HCT116 (cell line): Measurements from ENCODE around the gene FHOD3. TPM values are rescaled to one million over a fixed set of nuclear protein-coding genes. Genes with fewer than 3 reads are reported as not detected.

ENCODE experiments used
- ATAC-seq: fragments of 200-7000 bp; cut with Tn5 transposase; 2 replicates; pipeline ENCODE4 v1.9.1; 2020; ENCODE audit warnings: mild to moderate bottlenecking, moderate library complexity
- BruUV-seq: library from RNA; stranded (reverse); fragments of 400-500 nt; replicated peaks from 2 replicates; lab custom pipeline; 2021; lab: Mats Ljungman, UMichigan
- CTCF ChIA-PET: fragments of 300-600 bp; sonication (Branson Sonifier 250); formaldehyde crosslinking; loops from one replicate; lab custom pipeline; 2021; ENCODE audit warnings: antibody characterized with exemption; lab: Charles Lee
- POLR2A ChIA-PET: fragments of 300-600, 350-600 bp; sonication (Branson Sonifier 250); formaldehyde crosslinking; loops from one replicate; lab custom pipeline; 2021; ENCODE audit warnings: antibody characterized with exemption; lab: Charles Lee
- RAD21 ChIA-PET, 2 experiments: fragments of 300-600 bp; sonication (Branson Sonifier 250); formaldehyde crosslinking; loops; one replicate each; lab custom pipeline; 2023; ENCODE audit warnings: low total read pairs in 2 of 2; ENCODE audit not compliant: uncharacterized antibody in 2 of 2, unreplicated experiment in 2 of 2, low non-redundant PET in 1 of 2; lab: Charles Lee
- DNase-seq: peaks from one replicate; pipeline ENCODE4 v3.0.0-alpha.2; 2010; ENCODE audit warnings: low read depth, low spot score
- H2AFZ ChIP-seq: fragments of 200-600 bp; shearing (Covaris generic), sonication (generic); 2 replicates; pipeline ENCODE4 v1.6.1; 2017; ENCODE audit warnings: low read depth, mixed run types, mixed read lengths, antibody characterized with exemption, low read length; ENCODE audit not compliant: poor library complexity, severe bottlenecking
- H3K27ac ChIP-seq: 2 replicates; pipeline ENCODE4 v1.5.1; 2012; ENCODE audit warnings: low read depth, low read length
- H3K27me3 ChIP-seq: fragments of 200-600 bp; sonication (generic); 2 replicates; pipeline ENCODE4 v1.6.1; 2016; ENCODE audit warnings: mixed run types, low read length, mixed read lengths; ENCODE audit not compliant: insufficient read depth
- H3K36me3 ChIP-seq, 2 experiments: fragments of 200-500 bp in 1 of 2; fragments of 200-600 bp in 1 of 2; sonication (Bioruptor generic) in 1 of 2; sonication (generic) in 1 of 2; 2 replicates each; pipeline versions ENCODE4 v1.5.1 to v1.6.1; 2014 to 2016; ENCODE audit warnings: low read length in 2 of 2, inconsistent platforms in 1 of 2, mixed read lengths in 1 of 2, mixed run types in 1 of 2; ENCODE audit not compliant: insufficient read depth in 2 of 2, control insufficient read depth in 1 of 2
- H3K4me1 ChIP-seq, 2 experiments: fragments of 200-600 bp in 1 of 2; sonication (generic) in 1 of 2; 2 replicates each; pipeline versions ENCODE4 v1.5.1 to v1.6.1; 2012 to 2017; ENCODE audit warnings: low read length in 2 of 2, inconsistent platforms in 1 of 2, mild to moderate bottlenecking in 1 of 2, mixed read lengths in 1 of 2, mixed run types in 1 of 2, moderate library complexity in 1 of 2; ENCODE audit not compliant: insufficient read depth in 2 of 2, control insufficient read depth in 1 of 2
- H3K4me2 ChIP-seq: fragments of 200-600 bp; sonication (generic); 2 replicates; pipeline ENCODE4 v1.6.1; 2017; ENCODE audit warnings: mixed run types, low read length, mixed read lengths
- H3K4me3 ChIP-seq, 2 experiments: fragments of 200-600 bp in 1 of 2; sonication (generic) in 1 of 2; replicated peaks in 1 of 2; 2 replicates each; pipeline ENCODE4 v1.5.1; 2011 to 2016; ENCODE audit warnings: low read length in 2 of 2, control low read depth in 1 of 2, low read depth in 1 of 2, mild to moderate bottlenecking in 1 of 2, mixed read lengths in 1 of 2, mixed run types in 1 of 2
- H3K79me2 ChIP-seq: fragments of 200-600 bp; sonication (generic); 2 replicates; pipeline ENCODE4 v1.6.1; 2017; ENCODE audit warnings: mild to moderate bottlenecking, mixed run types, low read length, moderate library complexity, mixed read lengths; ENCODE audit not compliant: insufficient read depth
- H3K9ac ChIP-seq: fragments of 200-600 bp; sonication (generic); 2 replicates; pipeline ENCODE4 v1.6.1; 2016; ENCODE audit warnings: low read length, mixed read lengths
- H3K9me2 ChIP-seq: fragments of 200-600 bp; sonication (generic), shearing (Covaris generic); 2 replicates; pipeline ENCODE4 v1.6.1; 2017; ENCODE audit warnings: mixed run types, mild to moderate bottlenecking, moderate library complexity; ENCODE audit not compliant: insufficient read depth
- H3K9me3 ChIP-seq, 2 experiments: fragments of 200-500 bp in 1 of 2; fragments of 200-600 bp in 1 of 2; sonication (Bioruptor generic) in 1 of 2; sonication (generic) in 1 of 2; 2 replicates each; pipeline ENCODE4 v1.6.1; 2014 to 2017; ENCODE audit warnings: low read length in 2 of 2, mixed read lengths in 2 of 2, inconsistent platforms in 1 of 2, low read depth in 1 of 2, mild to moderate bottlenecking in 1 of 2, mixed run types in 1 of 2, moderate library complexity in 1 of 2; ENCODE audit not compliant: control insufficient read depth in 1 of 2, insufficient read depth in 1 of 2
- H4K20me1 ChIP-seq: fragments of 200-600 bp; sonication (generic), shearing (Covaris generic); 2 replicates; pipeline ENCODE4 v1.6.1; 2017; ENCODE audit warnings: mixed run types, mild to moderate bottlenecking, moderate library complexity; ENCODE audit not compliant: insufficient read depth
- FOSL1 ChIP-seq: IDR thresholded peaks from 2 replicates; pipeline ENCODE4 v1.6.1; 2012; ENCODE audit warnings: low read depth
- POLR2A ChIP-seq: IDR thresholded peaks from 2 replicates; pipeline ENCODE4 v1.7.0; 2011; ENCODE audit warnings: borderline replicate concordance; ENCODE audit not compliant: insufficient read depth, insufficient read length; ENCODE audit errors: extremely low read depth
- RAD21 ChIP-seq: IDR thresholded peaks from 2 replicates; pipeline ENCODE4 v1.6.1; 2012; ENCODE audit warnings: low read depth, mild to moderate bottlenecking
- REST ChIP-seq: IDR thresholded peaks from 2 replicates; pipeline ENCODE4 v1.6.1; 2012; ENCODE audit warnings: low read depth
- ZFX ChIP-seq: fragments of 450-650 bp; IDR thresholded peaks from 2 replicates; pipeline ENCODE4 v1.6.1; 2017
- ZNF274 ChIP-seq: fragments of 200-500 bp; sonication (Bioruptor generic); IDR thresholded peaks from 2 replicates; pipeline ENCODE4 v1.6.1; 2014; ENCODE audit warnings: mild to moderate bottlenecking, low read depth, low read length, inconsistent platforms
- intact Hi-C: fragments of 100-400 bp; cut with micrococcal nuclease; formaldehyde crosslinking; loops from 2 replicates; pipeline ENCODE4 v1.10.0; 2022
- total RNA-seq: library from RNA; stranded (reverse); gene quantifications from one replicate; pipeline ENCODE4 v1.2.1, GENCODE V29; 2021; ENCODE audit not compliant: unreplicated experiment

The FHOD3 gene
- total RNA-seq, 1 experiment from 2014 or later: 4.0 TPM

GRCh38 chr18:36446059-36446458 is 148.5 kb downstream of the FHOD3 start:
- Histone ChIP-seq H3K4me3 (no peak overlapping the region), H3K9me3 (no peaks in the 10 kb centered on the region), H3K27me3 (no peaks in the 10 kb centered on the region), H2AFZ (no peak overlapping the region), H3K9me2 (no peaks in the 10 kb centered on the region), H3K9ac (no peak overlapping the region), H3K4me2 (no peak overlapping the region), H3K79me2 (no peaks in the 10 kb centered on the region)
- DNase-seq: no peak
- no peak for ATAC-seq
- ChIA-PET CTCF (no interaction called here), RAD21 (no interaction called here), POLR2A (no interaction called here)
- no TSS peak for BruUV-seq
- intact Hi-C loops: no loop called here
- TF ChIP-seq ZFX (no peak), ZNF274 (no peak), POLR2A (no peak)
- TF ChIP-seq, all 23 proteins: peak for 0
- H3K36me3 ChIP-seq: no peaks in the 10 kb centered on the region
- H4K20me1 ChIP-seq: no peaks in the 10 kb centered on the region; the same call in 1 of the 2 replicates
- H3K27ac ChIP-seq: no peak overlapping the region
- peaks cover 0 to 7% of the 10 kb centered on the region in 2 experiments; a peak in 2 of 4 replicates for H3K4me1 ChIP-seq

- no peak overlapping the region for H3K27ac ChIP-seq
- peaks cover 0 to 9% of the 10 kb centered on the region in 2 experiments; a peak in 2 of 4 replicates for H3K4me1 ChIP-seq
- RAD21 ChIA-PET: no interaction called here
- H3K27me3 ChIP-seq: no peaks in the 10 kb centered on the region
- H3K4me2 ChIP-seq: no peak overlapping the region
- no peak overlapping the region for H2AFZ ChIP-seq
- intact Hi-C loops: no loop called here
- no peak for TF ChIP-seq FOSL1
- no peak for TF ChIP-seq ZFX
- TF ChIP-seq RAD21: no peak
- no peak for TF ChIP-seq REST
- TF ChIP-seq, all 23 proteins: peak for 0
- BruUV-seq: no TSS peak
- H3K4me3 ChIP-seq: no peak overlapping the region
- no peaks in the 10 kb centered on the region for H3K79me2 ChIP-seq
- H3K9ac ChIP-seq: no peak overlapping the region
- DNase-seq (no peak), ATAC-seq (no peak)
- no peaks in the 10 kb centered on the region; the same call in 1 of the 2 replicates for H4K20me1 ChIP-seq
- no peaks in the 10 kb centered on the region for H3K9me3 ChIP-seq
- ChIA-PET CTCF (no interaction called here), POLR2A (no interaction called here)
- no peaks in the 10 kb centered on the region for H3K36me3 ChIP-seq
- H3K9me2 ChIP-seq: no peaks in the 10 kb centered on the region
These were observed 151.1 kb downstream of the FHOD3 start for GRCh38 chr18:36448384-36449290.
